Measurements from ENCODE around the gene PKP2. TPM values are rescaled to one million over a fixed set of nuclear protein-coding genes. Genes with fewer than 3 reads are reported as not detected.
A peak's percentile ranks its signal among the peaks of the same experiment; 100 is the strongest.
"Not testable (repeated sequence)": the region's sequence is repeated elsewhere in the genome, so short reads cannot be mapped to it uniquely, and the experiment has no call there.

The PKP2 gene
- total RNA-seq, 1 donor from 2014 or later, result 11.5 TPM

- DNase-seq, result not testable (repeated sequence)
These were observed 34.9 kb downstream of the PKP2 start for GRCh38 chr12:32861658-32862057.

- DNase-seq, result no peak
These were observed 36.4 kb downstream of the PKP2 start for GRCh38 chr12:32860192-32860591.

- no peak for DNase-seq
These were observed 37.2 kb downstream of the PKP2 start for GRCh38 chr12:32859389-32859788.

- DNase-seq, result no peak
These were observed 41.9 kb downstream of the PKP2 start for GRCh38 chr12:32854716-32855115.

- no peak for DNase-seq
These were observed 42.5 kb downstream of the PKP2 start for GRCh38 chr12:32854097-32854496.

- no peak for DNase-seq
These were observed 49.3 kb downstream of the PKP2 start for GRCh38 chr12:32847287-32847686.

- DNase-seq, result no peak
These were observed 50.5 kb downstream of the PKP2 start for GRCh38 chr12:32846053-32846452.

GRCh38 chr12:32843528-32844095, 53.0 kb downstream of the PKP2 start:
- DNase-seq, result peak; percentile 11

GRCh38 chr12:32841061-32841460, 55.5 kb downstream of the PKP2 start:
- no peak for DNase-seq

GRCh38 chr12:32839828-32840227, 56.7 kb downstream of the PKP2 start:
- no peak for DNase-seq

- no peak for DNase-seq
These were observed 58.6 kb downstream of the PKP2 start for GRCh38 chr12:32837974-32838373.

GRCh38 chr12:32836710-32837109, 59.9 kb downstream of the PKP2 start:
- no peak for DNase-seq

GRCh38 chr12:32834122-32834521, 62.5 kb downstream of the PKP2 start:
- no peak for DNase-seq

- no peak for DNase-seq
These were observed 68.0 kb downstream of the PKP2 start for GRCh38 chr12:32828552-32828951.

GRCh38 chr12:32828120-32828519, 68.5 kb downstream of the PKP2 start:
- DNase-seq, result no peak

- DNase-seq, result no peak
These were observed 69.7 kb downstream of the PKP2 start for GRCh38 chr12:32826807-32827412.

GRCh38 chr12:32824596-32824995, 72.0 kb downstream of the PKP2 start:
- DNase-seq, result no peak

GRCh38 chr12:32822344-32822743, 74.2 kb downstream of the PKP2 start:
- DNase-seq, result no peak

- DNase-seq, result no peak
These were observed 74.9 kb downstream of the PKP2 start for GRCh38 chr12:32821710-32822109.

- DNase-seq, result no peak
These were observed 75.3 kb downstream of the PKP2 start for GRCh38 chr12:32821293-32821692.

GRCh38 chr12:32820376-32820931, 76.1 kb downstream of the PKP2 start:
- DNase-seq, result no peak

GRCh38 chr12:32819424-32819823, 77.2 kb downstream of the PKP2 start:
- DNase-seq, result no peak

GRCh38 chr12:32811686-32812392, 84.7 kb downstream of the PKP2 start:
- DNase-seq, result no peak

GRCh38 chr12:32809846-32810245, 86.7 kb downstream of the PKP2 start:
- DNase-seq, result no peak
